HCT116 (cell line): Measurements from ENCODE around the gene TMEM238. TPM values are rescaled to one million over a fixed set of nuclear protein-coding genes. Genes with fewer than 3 reads are reported as not detected.

Experiments
- ATAC-seq: fragments of 200-7000 bp; cut with Tn5 transposase; 2 replicates; pipeline ENCODE4 v1.9.1; 2020; ENCODE audit warnings: mild to moderate bottlenecking, moderate library complexity
- BruUV-seq: library from RNA; stranded (reverse); fragments of 400-500 nt; replicated peaks from 2 replicates; lab custom pipeline; 2021; lab: Mats Ljungman, UMichigan
- CTCF ChIA-PET: fragments of 300-600 bp; sonication (Branson Sonifier 250); formaldehyde crosslinking; loops from one replicate; lab custom pipeline; 2021; ENCODE audit warnings: antibody characterized with exemption; lab: Charles Lee
- POLR2A ChIA-PET: fragments of 300-600, 350-600 bp; sonication (Branson Sonifier 250); formaldehyde crosslinking; loops from one replicate; lab custom pipeline; 2021; ENCODE audit warnings: antibody characterized with exemption; lab: Charles Lee
- RAD21 ChIA-PET, 2 experiments: fragments of 300-600 bp; sonication (Branson Sonifier 250); formaldehyde crosslinking; loops; one replicate each; lab custom pipeline; 2023; ENCODE audit warnings: low total read pairs in 2 of 2; ENCODE audit not compliant: uncharacterized antibody in 2 of 2, unreplicated experiment in 2 of 2, low non-redundant PET in 1 of 2; lab: Charles Lee
- DNase-seq: peaks from one replicate; pipeline ENCODE4 v3.0.0-alpha.2; 2010; ENCODE audit warnings: low read depth, low spot score
- H2AFZ ChIP-seq: fragments of 200-600 bp; shearing (Covaris generic), sonication (generic); 2 replicates; pipeline ENCODE4 v1.6.1; 2017; ENCODE audit warnings: low read depth, mixed run types, mixed read lengths, antibody characterized with exemption, low read length; ENCODE audit not compliant: poor library complexity, severe bottlenecking
- H3K27ac ChIP-seq: 2 replicates; pipeline ENCODE4 v1.5.1; 2012; ENCODE audit warnings: low read depth, low read length
- H3K27me3 ChIP-seq: fragments of 200-600 bp; sonication (generic); 2 replicates; pipeline ENCODE4 v1.6.1; 2016; ENCODE audit warnings: mixed run types, low read length, mixed read lengths; ENCODE audit not compliant: insufficient read depth
- H3K36me3 ChIP-seq, 2 experiments: fragments of 200-500 bp in 1 of 2; fragments of 200-600 bp in 1 of 2; sonication (Bioruptor generic) in 1 of 2; sonication (generic) in 1 of 2; 2 replicates each; pipeline versions ENCODE4 v1.5.1 to v1.6.1; 2014 to 2016; ENCODE audit warnings: low read length in 2 of 2, inconsistent platforms in 1 of 2, mixed read lengths in 1 of 2, mixed run types in 1 of 2; ENCODE audit not compliant: insufficient read depth in 2 of 2, control insufficient read depth in 1 of 2
- H3K4me1 ChIP-seq, 2 experiments: fragments of 200-600 bp in 1 of 2; sonication (generic) in 1 of 2; 2 replicates each; pipeline versions ENCODE4 v1.5.1 to v1.6.1; 2012 to 2017; ENCODE audit warnings: low read length in 2 of 2, inconsistent platforms in 1 of 2, mild to moderate bottlenecking in 1 of 2, mixed read lengths in 1 of 2, mixed run types in 1 of 2, moderate library complexity in 1 of 2; ENCODE audit not compliant: insufficient read depth in 2 of 2, control insufficient read depth in 1 of 2
- H3K4me2 ChIP-seq: fragments of 200-600 bp; sonication (generic); 2 replicates; pipeline ENCODE4 v1.6.1; 2017; ENCODE audit warnings: mixed run types, low read length, mixed read lengths
- H3K4me3 ChIP-seq, 2 experiments: fragments of 200-600 bp in 1 of 2; sonication (generic) in 1 of 2; replicated peaks in 1 of 2; 2 replicates each; pipeline ENCODE4 v1.5.1; 2011 to 2016; ENCODE audit warnings: low read length in 2 of 2, control low read depth in 1 of 2, low read depth in 1 of 2, mild to moderate bottlenecking in 1 of 2, mixed read lengths in 1 of 2, mixed run types in 1 of 2
- H3K79me2 ChIP-seq: fragments of 200-600 bp; sonication (generic); 2 replicates; pipeline ENCODE4 v1.6.1; 2017; ENCODE audit warnings: mild to moderate bottlenecking, mixed run types, low read length, moderate library complexity, mixed read lengths; ENCODE audit not compliant: insufficient read depth
- H3K9ac ChIP-seq: fragments of 200-600 bp; sonication (generic); 2 replicates; pipeline ENCODE4 v1.6.1; 2016; ENCODE audit warnings: low read length, mixed read lengths
- H3K9me2 ChIP-seq: fragments of 200-600 bp; sonication (generic), shearing (Covaris generic); 2 replicates; pipeline ENCODE4 v1.6.1; 2017; ENCODE audit warnings: mixed run types, mild to moderate bottlenecking, moderate library complexity; ENCODE audit not compliant: insufficient read depth
- H3K9me3 ChIP-seq, 2 experiments: fragments of 200-500 bp in 1 of 2; fragments of 200-600 bp in 1 of 2; sonication (Bioruptor generic) in 1 of 2; sonication (generic) in 1 of 2; 2 replicates each; pipeline ENCODE4 v1.6.1; 2014 to 2017; ENCODE audit warnings: low read length in 2 of 2, mixed read lengths in 2 of 2, inconsistent platforms in 1 of 2, low read depth in 1 of 2, mild to moderate bottlenecking in 1 of 2, mixed run types in 1 of 2, moderate library complexity in 1 of 2; ENCODE audit not compliant: control insufficient read depth in 1 of 2, insufficient read depth in 1 of 2
- H4K20me1 ChIP-seq: fragments of 200-600 bp; sonication (generic), shearing (Covaris generic); 2 replicates; pipeline ENCODE4 v1.6.1; 2017; ENCODE audit warnings: mixed run types, mild to moderate bottlenecking, moderate library complexity; ENCODE audit not compliant: insufficient read depth
- CEBPB ChIP-seq: IDR thresholded peaks from 2 replicates; pipeline ENCODE4 v1.6.1; 2012; ENCODE audit warnings: low read depth
- EGR1 ChIP-seq: IDR thresholded peaks from 2 replicates; pipeline ENCODE4 v1.6.1; 2012; ENCODE audit warnings: low read depth
- ELF1 ChIP-seq: IDR thresholded peaks from 2 replicates; pipeline ENCODE4 v1.6.1; 2012; ENCODE audit warnings: low read depth, borderline replicate concordance
- EZH2 ChIP-seq: fragments of 200-600 bp; sonication (generic); IDR thresholded peaks from 2 replicates; pipeline ENCODE4 v1.6.1; 2017; ENCODE audit warnings: antibody characterized with exemption, mixed run types
- EZH2phosphoT487 ChIP-seq: fragments of 200-600 bp; IDR thresholded peaks from 2 replicates; pipeline ENCODE4 v1.6.1; 2018; ENCODE audit warnings: antibody characterized with exemption, borderline replicate concordance
- FOSL1 ChIP-seq: IDR thresholded peaks from 2 replicates; pipeline ENCODE4 v1.6.1; 2012; ENCODE audit warnings: low read depth
- JUND ChIP-seq: IDR thresholded peaks from 2 replicates; pipeline ENCODE4 v1.6.1; 2012
- POLR2A ChIP-seq: IDR thresholded peaks from 2 replicates; pipeline ENCODE4 v1.7.0; 2011; ENCODE audit warnings: borderline replicate concordance; ENCODE audit not compliant: insufficient read depth, insufficient read length; ENCODE audit errors: extremely low read depth
- POLR2AphosphoS5 ChIP-seq: IDR thresholded peaks from 2 replicates; pipeline ENCODE4 v1.6.1; 2011; ENCODE audit warnings: mild to moderate bottlenecking, low read depth, low read length, moderate library complexity
- RAD21 ChIP-seq: IDR thresholded peaks from 2 replicates; pipeline ENCODE4 v1.6.1; 2012; ENCODE audit warnings: low read depth, mild to moderate bottlenecking
- SRF ChIP-seq: IDR thresholded peaks from 2 replicates; pipeline ENCODE4 v1.6.1; 2012; ENCODE audit warnings: low read depth
- TCF7L2 ChIP-seq: IDR thresholded peaks from 2 replicates; pipeline ENCODE4 v1.7.0; 2011; ENCODE audit warnings: borderline replicate concordance, inconsistent platforms; ENCODE audit not compliant: insufficient read depth, insufficient read length; ENCODE audit errors: extremely low read depth
- ZFX ChIP-seq: fragments of 450-650 bp; IDR thresholded peaks from 2 replicates; pipeline ENCODE4 v1.6.1; 2017
- ZNF274 ChIP-seq: fragments of 200-500 bp; sonication (Bioruptor generic); IDR thresholded peaks from 2 replicates; pipeline ENCODE4 v1.6.1; 2014; ENCODE audit warnings: mild to moderate bottlenecking, low read depth, low read length, inconsistent platforms
- intact Hi-C: fragments of 100-400 bp; cut with micrococcal nuclease; formaldehyde crosslinking; loops from 2 replicates; pipeline ENCODE4 v1.10.0; 2022
- total RNA-seq: library from RNA; stranded (reverse); gene quantifications from one replicate; pipeline ENCODE4 v1.2.1, GENCODE V29; 2021; ENCODE audit not compliant: unreplicated experiment
- TF ChIP-seq, protein P1 (sequence below): IDR thresholded peaks from 2 replicates; pipeline ENCODE4 v1.6.1; 2011; ENCODE audit warnings: mild to moderate bottlenecking, low read length, moderate library complexity; ENCODE audit not compliant: insufficient replicate concordance; ENCODE audit errors: extremely low read depth
- TF ChIP-seq, protein P2 (sequence below): IDR thresholded peaks from 2 replicates; pipeline ENCODE4 v1.6.1; 2012
- TF ChIP-seq, protein P3 (sequence below): IDR thresholded peaks from 2 replicates; pipeline ENCODE4 v1.6.1; 2012

Gene TMEM238
- total RNA-seq, 1 experiment from 2014 or later: 21.0 TPM

DNA sequence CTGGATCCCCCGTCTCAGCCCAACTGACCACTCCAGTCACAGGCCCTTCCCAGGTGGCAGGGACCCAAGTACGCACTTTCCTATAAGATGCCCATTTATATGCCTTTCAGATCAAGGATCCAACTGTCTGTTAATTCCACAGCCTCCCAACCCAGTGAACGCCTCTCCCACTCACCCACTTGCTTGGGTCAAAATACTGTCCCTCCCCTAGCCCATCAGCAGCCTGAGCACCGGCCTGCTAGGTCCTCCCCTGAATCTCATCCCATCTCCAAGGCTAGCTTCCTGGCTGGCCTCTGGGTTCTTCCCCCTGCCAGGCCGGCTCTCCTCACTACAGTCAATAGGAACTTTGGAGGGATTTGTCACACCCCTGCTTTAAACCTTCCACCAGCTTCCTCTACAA lies 21.5 kb upstream of the TMEM238 start:
- no peaks in the 10 kb centered on the region for H3K27me3 ChIP-seq
- no peak for ATAC-seq
- peaks cover 54% of the 10 kb centered on the region for H3K79me2 ChIP-seq
- H3K36me3 ChIP-seq: peaks cover 41 to 52% of the 10 kb centered on the region in 2 experiments
- no peak for DNase-seq
- no TSS peak for BruUV-seq
- H3K9ac ChIP-seq: peak overlapping the region; percentile 99; the same call in 1 of the 2 replicates
- H4K20me1 ChIP-seq: peaks cover 17% of the 10 kb centered on the region; the same call in 1 of the 2 replicates
- no peaks in the 10 kb centered on the region for H3K9me2 ChIP-seq
- ChIA-PET POLR2A (interaction anchor here (1.1 to 1.9 kb wide), 3 partner anchors 9 to 126 kb away, joined by 3 to 6 read pairs (median 4); partner anchors contain the start of genes HSPBP1 and KMT5C), CTCF (no interaction called here), RAD21 (no interaction called here)
- TF ChIP-seq POLR2AphosphoS5: no peak
- no peak for TF ChIP-seq JUND
- TF ChIP-seq CEBPB: no peak
- no peak for TF ChIP-seq FOSL1
- TF ChIP-seq POLR2A: no peak
- no peak for TF ChIP-seq EZH2
- no peak for TF ChIP-seq SRF
- no peak for TF ChIP-seq TCF7L2
- H3K4me2 ChIP-seq: peak overlapping the region; percentile 83
- no peaks in the 10 kb centered on the region for H3K9me3 ChIP-seq
- H3K27ac ChIP-seq: peak overlapping the region; percentile 95
- intact Hi-C loops: no loop called here
- peak overlapping the region; percentile 81 to 93; a peak in 3 of 4 replicates for H3K4me3 ChIP-seq
- H3K4me1 ChIP-seq: peaks cover 12 to 27% of the 10 kb centered on the region in 2 experiments
- H2AFZ ChIP-seq: no peak overlapping the region

DNA sequence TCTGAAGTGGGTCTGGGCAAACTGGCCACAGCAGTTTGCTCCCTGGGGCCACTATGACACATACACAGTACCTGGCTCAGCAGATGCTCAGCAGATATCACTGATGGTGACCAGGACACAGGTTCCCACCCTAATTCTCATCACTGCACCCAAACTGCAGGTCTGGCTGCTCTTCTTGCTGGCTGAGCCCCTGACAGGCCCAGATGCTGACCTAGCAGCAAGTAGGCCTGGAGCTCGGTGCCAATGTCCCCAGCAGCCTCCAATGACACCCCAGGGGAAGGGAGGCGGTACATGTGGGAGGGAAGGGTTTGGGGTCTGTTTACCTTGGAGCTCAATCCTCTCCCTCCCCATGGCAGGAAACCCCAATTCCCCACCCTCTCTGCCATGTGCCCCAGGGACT lies 18.4 kb upstream of the TMEM238 start:
- ATAC-seq (no peak), DNase-seq (no peak)
- peaks cover 41 to 54% of the 10 kb centered on the region in 2 experiments for H3K36me3 ChIP-seq
- no peak overlapping the region for H3K9ac ChIP-seq
- peak overlapping the region; percentile 26; the same call in 1 of the 2 replicates for H3K27ac ChIP-seq
- no TSS peak for BruUV-seq
- H3K9me3 ChIP-seq: no peaks in the 10 kb centered on the region
- intact Hi-C loops: no loop called here
- CTCF ChIA-PET: no interaction called here
- H2AFZ ChIP-seq: no peak overlapping the region
- no peak overlapping the region for H3K4me2 ChIP-seq
- POLR2A ChIA-PET: interaction anchor here (0.8 to 1.5 kb wide), 2 partner anchors 9 to 12 kb away, joined by 3 to 5 read pairs; no protein-coding TSS in a partner anchor
- TF ChIP-seq ZNF274 (no peak), JUND (no peak), CEBPB (no peak), FOSL1 (no peak), ELF1 (no peak), EZH2phosphoT487 (no peak), EGR1 (no peak), RAD21 (no peak), SRF (no peak), TCF7L2 (no peak), ZFX (no peak)
- TF ChIP-seq, protein P1, sequence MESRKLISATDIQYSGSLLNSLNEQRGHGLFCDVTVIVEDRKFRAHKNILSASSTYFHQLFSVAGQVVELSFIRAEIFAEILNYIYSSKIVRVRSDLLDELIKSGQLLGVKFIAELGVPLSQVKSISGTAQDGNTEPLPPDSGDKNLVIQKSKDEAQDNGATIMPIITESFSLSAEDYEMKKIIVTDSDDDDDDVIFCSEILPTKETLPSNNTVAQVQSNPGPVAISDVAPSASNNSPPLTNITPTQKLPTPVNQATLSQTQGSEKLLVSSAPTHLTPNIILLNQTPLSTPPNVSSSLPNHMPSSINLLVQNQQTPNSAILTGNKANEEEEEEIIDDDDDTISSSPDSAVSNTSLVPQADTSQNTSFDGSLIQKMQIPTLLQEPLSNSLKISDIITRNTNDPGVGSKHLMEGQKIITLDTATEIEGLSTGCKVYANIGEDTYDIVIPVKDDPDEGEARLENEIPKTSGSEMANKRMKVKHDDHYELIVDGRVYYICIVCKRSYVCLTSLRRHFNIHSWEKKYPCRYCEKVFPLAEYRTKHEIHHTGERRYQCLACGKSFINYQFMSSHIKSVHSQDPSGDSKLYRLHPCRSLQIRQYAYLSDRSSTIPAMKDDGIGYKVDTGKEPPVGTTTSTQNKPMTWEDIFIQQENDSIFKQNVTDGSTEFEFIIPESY: no peak
- TF ChIP-seq, protein P2, sequence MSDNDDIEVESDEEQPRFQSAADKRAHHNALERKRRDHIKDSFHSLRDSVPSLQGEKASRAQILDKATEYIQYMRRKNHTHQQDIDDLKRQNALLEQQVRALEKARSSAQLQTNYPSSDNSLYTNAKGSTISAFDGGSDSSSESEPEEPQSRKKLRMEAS: no peak
- TF ChIP-seq, protein P3, sequence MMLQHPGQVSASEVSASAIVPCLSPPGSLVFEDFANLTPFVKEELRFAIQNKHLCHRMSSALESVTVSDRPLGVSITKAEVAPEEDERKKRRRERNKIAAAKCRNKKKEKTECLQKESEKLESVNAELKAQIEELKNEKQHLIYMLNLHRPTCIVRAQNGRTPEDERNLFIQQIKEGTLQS: no peak
- peaks cover 23% of the 10 kb centered on the region; the same call in 1 of the 2 replicates for H4K20me1 ChIP-seq
- peaks cover 54% of the 10 kb centered on the region for H3K79me2 ChIP-seq
- peaks cover 7 to 15% of the 10 kb centered on the region in 2 experiments for H3K4me1 ChIP-seq
- no peak overlapping the region for H3K4me3 ChIP-seq
- no peaks in the 10 kb centered on the region for H3K9me2 ChIP-seq
- RAD21 ChIA-PET: no interaction called here
- H3K27me3 ChIP-seq: no peaks in the 10 kb centered on the region
